Measurements from ENCODE around the gene FAM114A1.

The FAM114A1 gene

GRCh38 chr4:38968668-38969067 lies 101.1 kb downstream of the FAM114A1 start:
- no peak for DNase-seq
- H3K27me3 ChIP-seq (ENCODE audit: insufficient read depth, low read depth, severe bottlenecking) = no peaks in the 10 kb centered on the region
- no peaks in the 10 kb centered on the region for H3K36me3 ChIP-seq
- TF ChIP-seq, protein P1, sequence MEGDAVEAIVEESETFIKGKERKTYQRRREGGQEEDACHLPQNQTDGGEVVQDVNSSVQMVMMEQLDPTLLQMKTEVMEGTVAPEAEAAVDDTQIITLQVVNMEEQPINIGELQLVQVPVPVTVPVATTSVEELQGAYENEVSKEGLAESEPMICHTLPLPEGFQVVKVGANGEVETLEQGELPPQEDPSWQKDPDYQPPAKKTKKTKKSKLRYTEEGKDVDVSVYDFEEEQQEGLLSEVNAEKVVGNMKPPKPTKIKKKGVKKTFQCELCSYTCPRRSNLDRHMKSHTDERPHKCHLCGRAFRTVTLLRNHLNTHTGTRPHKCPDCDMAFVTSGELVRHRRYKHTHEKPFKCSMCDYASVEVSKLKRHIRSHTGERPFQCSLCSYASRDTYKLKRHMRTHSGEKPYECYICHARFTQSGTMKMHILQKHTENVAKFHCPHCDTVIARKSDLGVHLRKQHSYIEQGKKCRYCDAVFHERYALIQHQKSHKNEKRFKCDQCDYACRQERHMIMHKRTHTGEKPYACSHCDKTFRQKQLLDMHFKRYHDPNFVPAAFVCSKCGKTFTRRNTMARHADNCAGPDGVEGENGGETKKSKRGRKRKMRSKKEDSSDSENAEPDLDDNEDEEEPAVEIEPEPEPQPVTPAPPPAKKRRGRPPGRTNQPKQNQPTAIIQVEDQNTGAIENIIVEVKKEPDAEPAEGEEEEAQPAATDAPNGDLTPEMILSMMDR (IDR thresholded peaks at IDR 0.05; ENCODE audit: low read depth, low read length) = no peak
- H3K4me3 ChIP-seq (ENCODE audit: low read depth, low read length) = no peak overlapping the region
- H3K27ac ChIP-seq = no peak overlapping the region
- peaks cover 4% of the 10 kb centered on the region for H3K9me3 ChIP-seq (ENCODE audit: severe bottlenecking)

DNA sequence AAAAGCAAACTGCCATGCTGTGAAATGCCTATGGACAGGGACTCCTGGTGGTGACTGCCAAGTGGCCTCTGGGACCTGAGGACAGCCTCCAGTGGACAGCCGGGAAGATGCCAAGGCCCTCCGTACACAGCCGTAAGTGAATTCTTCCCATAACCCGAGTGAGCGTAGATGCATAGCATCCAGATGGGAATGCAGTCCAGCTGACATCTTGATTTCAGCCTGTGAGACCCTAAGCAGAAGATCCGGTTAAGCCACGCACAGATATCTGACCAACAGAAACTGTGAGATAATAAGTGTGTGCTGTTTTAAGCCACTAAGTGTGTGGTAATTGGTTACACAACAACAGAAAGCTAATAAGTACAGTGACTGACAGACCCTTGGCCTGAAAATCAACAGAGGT lies 108.7 kb downstream of the FAM114A1 start:
- no peak for DNase-seq
- Histone ChIP-seq H3K27ac (no peak overlapping the region), H3K36me3 (no peaks in the 10 kb centered on the region), H3K4me3 (ENCODE audit: low read depth, low read length) (no peak overlapping the region), H3K9me3 (ENCODE audit: severe bottlenecking) (no peaks in the 10 kb centered on the region), H3K27me3 (ENCODE audit: insufficient read depth, low read depth, severe bottlenecking) (no peaks in the 10 kb centered on the region)
- TF ChIP-seq, protein P1 (IDR thresholded peaks at IDR 0.05; ENCODE audit: low read depth, low read length) = no peak

- no peak for DNase-seq
- Histone ChIP-seq H3K36me3 (no peaks in the 10 kb centered on the region), H3K4me3 (ENCODE audit: low read depth, low read length) (no peak overlapping the region), H3K27ac (no peak overlapping the region), H3K9me3 (ENCODE audit: severe bottlenecking) (no peaks in the 10 kb centered on the region), H3K27me3 (ENCODE audit: insufficient read depth, low read depth, severe bottlenecking) (no peaks in the 10 kb centered on the region)
- TF ChIP-seq, protein P1 (IDR thresholded peaks at IDR 0.05; ENCODE audit: low read depth, low read length) = no peak
Measured at GRCh38 chr4:38979081-38979480, 111.5 kb downstream of the FAM114A1 start.

DNA sequence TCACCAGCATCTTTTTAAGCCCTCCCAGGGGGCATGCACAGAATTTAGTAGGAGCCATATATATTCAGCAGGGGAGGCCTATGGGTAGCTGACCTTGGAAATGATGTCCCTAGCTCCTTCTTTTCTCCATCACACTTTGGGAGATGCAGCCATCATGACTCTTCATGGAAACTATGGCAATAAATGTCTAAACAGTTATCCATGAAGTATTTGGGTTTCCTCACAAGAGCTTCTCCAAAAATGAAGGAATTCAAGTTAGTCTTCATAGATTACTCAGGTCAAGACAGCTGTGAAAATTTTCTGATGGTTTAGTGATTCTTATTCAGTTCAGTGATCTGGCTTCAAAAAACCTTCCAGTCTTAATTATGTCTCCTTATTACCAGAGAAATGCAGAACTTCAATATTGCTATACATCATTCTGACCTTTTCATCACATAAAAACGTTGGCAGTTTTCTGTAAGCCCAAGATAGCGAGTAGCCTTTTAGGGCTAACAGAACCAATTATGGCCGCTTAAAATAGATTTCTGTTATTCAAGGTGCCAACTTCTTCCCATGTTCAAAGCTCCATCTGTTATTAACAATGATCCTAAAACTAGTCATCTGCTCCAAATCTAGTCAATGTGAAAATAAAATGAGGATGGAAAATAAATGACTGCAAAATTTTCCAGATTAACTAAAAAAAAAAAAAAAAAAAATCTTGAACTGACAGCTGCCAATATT lies 112.1 kb downstream of the FAM114A1 start:
- Histone ChIP-seq H3K27ac (no peak overlapping the region), H3K27me3 (ENCODE audit: insufficient read depth, low read depth, severe bottlenecking) (no peaks in the 10 kb centered on the region), H3K4me3 (ENCODE audit: low read depth, low read length) (no peak overlapping the region), H3K36me3 (no peaks in the 10 kb centered on the region), H3K9me3 (ENCODE audit: severe bottlenecking) (no peaks in the 10 kb centered on the region)
- TF ChIP-seq, protein P1 (IDR thresholded peaks at IDR 0.05; ENCODE audit: low read depth, low read length) = no peak
- no peak for DNase-seq

DNA sequence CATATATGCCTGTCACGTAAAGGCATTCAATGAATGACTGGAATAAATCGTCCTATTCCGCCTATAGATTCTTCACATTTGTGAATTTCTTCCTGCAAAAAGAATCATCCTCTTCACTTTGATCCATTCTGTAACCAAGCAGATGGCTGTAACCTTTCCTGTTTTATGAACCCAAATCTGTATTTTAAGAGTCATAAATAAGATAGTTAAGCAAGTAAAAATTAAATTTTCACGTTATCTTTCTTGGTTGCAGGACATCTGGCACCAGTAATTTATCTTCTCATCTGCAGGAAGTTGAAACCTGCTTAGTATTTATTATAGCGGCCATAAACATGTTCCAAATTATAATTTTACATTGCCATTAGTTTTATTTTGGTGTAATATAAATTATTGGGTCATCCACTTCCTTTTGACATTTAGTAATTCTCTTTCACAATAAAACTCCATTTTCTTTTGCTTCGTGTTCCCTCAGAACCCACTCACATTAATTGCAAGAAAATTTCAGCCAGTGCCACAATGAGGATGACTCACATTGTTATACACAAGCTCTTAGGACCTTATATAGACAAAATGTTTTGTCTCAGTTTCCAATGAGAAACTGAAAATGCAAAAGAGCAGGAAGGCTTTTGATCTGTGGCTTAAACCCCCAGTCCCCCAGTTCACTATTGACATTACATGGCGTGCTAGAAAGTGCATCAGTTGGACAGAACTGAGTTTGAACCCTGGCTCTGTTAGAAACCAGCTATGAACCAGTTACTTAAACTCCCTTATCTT lies 113.5 kb downstream of the FAM114A1 start:
- no peaks in the 10 kb centered on the region for H3K27me3 ChIP-seq (ENCODE audit: insufficient read depth, low read depth, severe bottlenecking)
- TF ChIP-seq, protein P1 (IDR thresholded peaks at IDR 0.05; ENCODE audit: low read depth, low read length) = no peak
- H3K36me3 ChIP-seq = no peaks in the 10 kb centered on the region
- H3K27ac ChIP-seq = no peak overlapping the region
- DNase-seq = no peak
- no peaks in the 10 kb centered on the region for H3K9me3 ChIP-seq (ENCODE audit: severe bottlenecking)
- no peak overlapping the region for H3K4me3 ChIP-seq (ENCODE audit: low read depth, low read length)
